ENCODE measurements around the gene FBXW2. TPM values are rescaled to one million over a fixed set of nuclear protein-coding genes. Genes with fewer than 3 reads are reported as not detected.

Gene FBXW2
- total RNA-seq, 1 experiment from 2014 or later, result 62.1 TPM

GRCh38 chr9:120715389-120715924, 77.8 kb downstream of the FBXW2 start:
- no peak for TF ChIP-seq CTCF (conservative IDR thresholded peaks at IDR 0.05)
- DNase-seq, result peak; percentile 74
- Histone ChIP-seq H3K23me2 (ENCODE audit: insufficient read length, low read depth, low read length, poor library complexity, severe bottlenecking) (peaks cover 10% of the 10 kb centered on the region), H3K9me3 (ENCODE audit: control insufficient read depth, low read depth, low read length) (no peaks in the 10 kb centered on the region), H3K79me1 (ENCODE audit: insufficient read depth, low read depth, low read length, poor library complexity, severe bottlenecking) (no peaks in the 10 kb centered on the region), H2BK5ac (ENCODE audit: insufficient read length, low read length) (no peak overlapping the region), H2BK12ac (ENCODE audit: insufficient read length, low read depth, low read length) (no peak overlapping the region), H3K18ac (ENCODE audit: insufficient read length, low read depth, low read length) (no peak overlapping the region), H4K8ac (replicated peaks; ENCODE audit: insufficient read length, low read depth, low read length) (no peak overlapping the region), H3K56ac (ENCODE audit: insufficient read length, low read depth, low read length) (no peak overlapping the region), H3K4me2 (ENCODE audit: insufficient read depth, insufficient read length, low read length) (peak overlapping the region; percentile 22), H4K20me1 (ENCODE audit: control insufficient read depth, insufficient read depth, insufficient read length) (no peaks in the 10 kb centered on the region), H3K14ac (ENCODE audit: insufficient read depth, low read length) (no peak overlapping the region; the same call in 1 of the 2 replicates), H3K27ac (ENCODE audit: insufficient read length, low read depth, low read length) (no peak overlapping the region), H3K23ac (ENCODE audit: insufficient read length, low read depth, low read length) (no peak overlapping the region), H2BK20ac (ENCODE audit: low read depth, low read length, poor library complexity, severe bottlenecking) (no peak overlapping the region), H3T11ph (ENCODE audit: low read length) (no peak overlapping the region), H4K5ac (ENCODE audit: insufficient read length, low read depth, low read length) (no peak overlapping the region), H3K79me2 (ENCODE audit: insufficient read depth, low read length) (no peaks in the 10 kb centered on the region), H2BK15ac (ENCODE audit: low read depth, low read length) (no peak overlapping the region), H3K9ac (ENCODE audit: extremely low read depth, insufficient read length, low read length) (no peak overlapping the region), H4K91ac (ENCODE audit: insufficient read length, low read depth, low read length) (no peak overlapping the region), H2BK120ac (ENCODE audit: low read depth, low read length, poor library complexity, severe bottlenecking) (no peak overlapping the region), H3K27me3 (ENCODE audit: insufficient read depth, low read length) (peaks cover 13% of the 10 kb centered on the region; the same call in 1 of the 2 replicates), H2AFZ (ENCODE audit: low read length) (no peak overlapping the region), H2AK5ac (ENCODE audit: insufficient read length, low read length) (no peak overlapping the region), H3K4ac (ENCODE audit: low read depth, low read length) (no peak overlapping the region), H3K4me1 (ENCODE audit: insufficient read depth, low read length) (no peaks in the 10 kb centered on the region)
- H3K4me3 Mint-ChIP-seq, result peak overlapping the region; percentile 80 to 88
- H3K4me1 Mint-ChIP-seq, result peaks cover 14 to 28% of the 10 kb centered on the region in 2 experiments
- no peak overlapping the region for H3K27ac Mint-ChIP-seq
- WGBS (ENCODE audit: extremely low coverage, insufficient read length, low lambda C conversion rate), result no CpG with 5 or more reads among the region's 14 CpGs
- no peaks in the 10 kb centered on the region for H3K36me3 Mint-ChIP-seq (ENCODE audit: insufficient read depth in 1 of 3, low read depth in 3 of 3)
- H3K9me3 Mint-ChIP-seq, result no peaks in the 10 kb centered on the region
- peaks cover 32% of the 10 kb centered on the region for H3K27me3 Mint-ChIP-seq (ENCODE audit: low read depth)

Measured in H9 (cell line).